WI38 (cell line): ENCODE data around the gene FAM110D.

Experiments
- H3K4me3 ChIP-seq: 2 replicates; pipeline ENCODE4 v1.5.1; 2011; ENCODE audit warnings: low read depth, mild to moderate bottlenecking, control low read depth, low read length
- CTCF ChIP-seq: IDR thresholded peaks from 2 replicates; pipeline ENCODE4 v1.5.1; 2012; ENCODE audit warnings: low read depth, mild to moderate bottlenecking, control low read depth, low read length

FAM110D gene

GRCh38 chr1:26166719-26167281 lies 7.9 kb downstream of the FAM110D start:
- TF ChIP-seq CTCF = no peak
- no peak overlapping the region for H3K4me3 ChIP-seq

GRCh38 chr1:26168410-26169197 lies 9.7 kb downstream of the FAM110D start, which contains the start of gene C1orf232:
C1orf232 (minus strand) TSS chr1:26168963; CDS start chr1:26168499, 464 bp downstream.
- TF ChIP-seq CTCF = no peak
- peak within 1 kb of the TSS; percentile 88 for H3K4me3 ChIP-seq

GRCh38 chr1:26169198-26169554 lies 10.3 kb downstream of the FAM110D start:
- no peak for TF ChIP-seq CTCF
- H3K4me3 ChIP-seq = no peak overlapping the region

- H3K4me3 ChIP-seq = peak within 1 kb of the TSS; percentile 88
- TF ChIP-seq CTCF = peak; percentile 86
Observed at GRCh38 chr1:26169669-26170471, 11.0 kb downstream of the FAM110D start, which contains the start of gene ZNF593. ZNF593 (plus strand) TSS chr1:26169908; CDS start chr1:26169984, 76 bp downstream.

GRCh38 chr1:26170472-26170821 lies 11.6 kb downstream of the FAM110D start:
- no peak for TF ChIP-seq CTCF
- peak overlapping the region; percentile 88 for H3K4me3 ChIP-seq

- peak within 1 kb of the TSS; percentile 88 for H3K4me3 ChIP-seq
- no peak for TF ChIP-seq CTCF
Observed at GRCh38 chr1:26171084-26172072, 12.5 kb downstream of the FAM110D start, which contains the start of gene ZNF593OS. ZNF593OS (minus strand) TSS chr1:26171832; CDS start chr1:26171661, 171 bp downstream.
